Brain microvascular endothelial cell (primary cell): ENCODE data around the gene KPNA4.
"Not testable (repeated sequence)": the region's sequence is repeated elsewhere in the genome, so short reads cannot be mapped to it uniquely, and the experiment has no call there.

Experiments
- DNase-seq: peaks from one replicate; pipeline ENCODE4 v3.0.0-alpha.2; 2020
- H3K27ac ChIP-seq: fragments of 250-450 bp; sonication (Bioruptor Pico); 2 replicates; pipeline ENCODE4 v1.5.1; 2020; ENCODE audit warnings: mild to moderate bottlenecking, moderate library complexity
- H3K27me3 ChIP-seq: fragments of 250-450 bp; sonication (Bioruptor Pico); replicated peaks from 2 replicates; pipeline ENCODE4 v1.5.1; 2020; ENCODE audit warnings: mild to moderate bottlenecking
- H3K36me3 ChIP-seq: fragments of 250-450 bp; sonication (Bioruptor Pico); replicated peaks from 2 replicates; pipeline ENCODE4 v1.5.1; 2020; ENCODE audit warnings: mild to moderate bottlenecking
- H3K4me3 ChIP-seq: 2 replicates; pipeline ENCODE4 v1.5.1; 2011; ENCODE audit warnings: low read depth, mild to moderate bottlenecking, control low read depth, low read length, moderate library complexity
- CTCF ChIP-seq: IDR thresholded peaks from 2 replicates; pipeline ENCODE4 v1.5.1; 2011; ENCODE audit warnings: low read depth, mild to moderate bottlenecking, moderate library complexity, low read length, control low read depth, inconsistent platforms; ENCODE audit errors: missing control alignments
- in situ Hi-C: cut with HindIII; loops from 2 replicates; pipeline ENCODE4 v1.10.0; 2017; ENCODE audit warnings: low sequenced_read_pairs, low pct_ligation_motif_present

KPNA4 gene

GRCh38 chr3:160607826-160608225 lies 42.5 kb upstream of the KPNA4 start:
- in situ Hi-C loops: no loop called here
- H3K36me3 ChIP-seq: no peaks in the 10 kb centered on the region

GRCh38 chr3:160605315-160605714 lies 39.9 kb upstream of the KPNA4 start:
- in situ Hi-C loops: no loop called here
- H3K27ac ChIP-seq: no peak overlapping the region
- H3K27me3 ChIP-seq: no peaks in the 10 kb centered on the region
- H3K4me3 ChIP-seq: no peak overlapping the region
- TF ChIP-seq CTCF: no peak
- H3K36me3 ChIP-seq: no peaks in the 10 kb centered on the region
- no peak for DNase-seq

More at GRCh38 chr3:160607826-160608225, 42.5 kb upstream of the KPNA4 start:
- H3K27ac ChIP-seq: no peak overlapping the region
- H3K27me3 ChIP-seq: no peaks in the 10 kb centered on the region
- DNase-seq: no peak
- TF ChIP-seq CTCF: no peak
- H3K4me3 ChIP-seq: no peak overlapping the region

GRCh38 chr3:160603845-160604244 lies 38.5 kb upstream of the KPNA4 start:
- H3K27ac ChIP-seq, in situ Hi-C loops, H3K36me3 ChIP-seq, DNase-seq, H3K4me3 ChIP-seq, H3K27me3 ChIP-seq: not testable (repeated sequence)

- no peak overlapping the region for H3K4me3 ChIP-seq
- DNase-seq: no peak
- no peaks in the 10 kb centered on the region for H3K27me3 ChIP-seq
- H3K27ac ChIP-seq: no peak overlapping the region
- no peak for TF ChIP-seq CTCF
- in situ Hi-C loops: no loop called here
- H3K36me3 ChIP-seq: no peaks in the 10 kb centered on the region
Observed at GRCh38 chr3:160602259-160602658, 36.9 kb upstream of the KPNA4 start.

- H3K36me3 ChIP-seq: no peaks in the 10 kb centered on the region
- H3K27ac ChIP-seq: no peak overlapping the region
- in situ Hi-C loops: no loop called here
- no peak overlapping the region for H3K4me3 ChIP-seq
- H3K27me3 ChIP-seq: no peaks in the 10 kb centered on the region
- DNase-seq: no peak
- TF ChIP-seq CTCF: no peak
Observed at GRCh38 chr3:160601288-160601687, 35.9 kb upstream of the KPNA4 start.

GRCh38 chr3:160598865-160599264 lies 33.5 kb upstream of the KPNA4 start:
- Histone ChIP-seq H3K27ac (no peak overlapping the region), H3K27me3 (no peaks in the 10 kb centered on the region), H3K36me3 (no peaks in the 10 kb centered on the region), H3K4me3 (no peak overlapping the region)
- in situ Hi-C loops: no loop called here
- TF ChIP-seq CTCF: no peak
- no peak for DNase-seq
